ENCODE measurements around the gene PCOLCE2.

GRCh38 chr3:142846779-142847577, 41.9 kb downstream of the PCOLCE2 start:
- TF ChIP-seq CTCF (IDR thresholded peaks at IDR 0.05), result no peak
- no peak for TF ChIP-seq POLR2A (IDR thresholded peaks at IDR 0.05)

All from transverse colon (tissue), 3 donors.